Stomach (tissue), 9 donors: ENCODE results near the gene APOLD1. TPM values are rescaled to one million over a fixed set of nuclear protein-coding genes. Genes with fewer than 3 reads are reported as not detected.
A peak's percentile ranks its signal among the peaks of the same experiment; 100 is the strongest.

Source experiments
- DNase-seq, 2 donors: peaks; one replicate each; pipeline versions ENCODE4 v3.0.0 to v3.0.0-alpha.2; 2013 to 2019
- H3K27ac ChIP-seq, 5 donors: fragments of 200-600 bp in 4 of 5; sonication (generic) in 4 of 5; one replicate each; pipeline ENCODE4 v1.5.1; 2013 to 2019; ENCODE audit warnings: mild to moderate bottlenecking in 1 of 5, moderate library complexity in 1 of 5
- H3K27me3 ChIP-seq, 3 donors: fragments of 200-600 bp; sonication (generic); one replicate each; pipeline ENCODE4 v1.5.1; 2017 to 2019; ENCODE audit warnings: mixed run types in 1 of 3
- H3K36me3 ChIP-seq, 4 donors: fragments of 200-600 bp; sonication (generic); 1 replicate in 3 of 4; 2 replicates in 1 of 4; pipeline ENCODE4 v1.5.1; 2016 to 2019
- H3K4me1 ChIP-seq, 4 donors: fragments of 200-600 bp; sonication (generic); one replicate each; pipeline ENCODE4 v1.5.1; 2016 to 2019
- H3K4me3 ChIP-seq, 4 donors: fragments of 200-600 bp; sonication (generic) in 3 of 4; one replicate each; pipeline ENCODE4 v1.5.1; 2016 to 2019; ENCODE audit warnings: mild to moderate bottlenecking in 1 of 4
- H3K9me3 ChIP-seq, 4 donors: fragments of 200-600 bp; sonication (generic); one replicate each; pipeline ENCODE4 v1.5.1; 2016 to 2019
- EP300 ChIP-seq: sonication (generic); formaldehyde crosslinking; IDR thresholded peaks from one replicate; pipeline ENCODE4 v1.6.1; 2017; ENCODE audit warnings: antibody characterized with exemption
- POLR2A ChIP-seq, 4 donors: fragments of 450-650 bp; IDR thresholded peaks; one replicate each; pipeline ENCODE4 v1.6.1; 2016; ENCODE audit warnings: antibody characterized with exemption in 4 of 4, control low read depth in 2 of 4, mild to moderate bottlenecking in 1 of 4, moderate library complexity in 1 of 4
- POLR2AphosphoS5 ChIP-seq, 3 donors: sonication (generic); formaldehyde crosslinking; IDR thresholded peaks; one replicate each; pipeline ENCODE4 v1.6.1; 2016; ENCODE audit warnings: antibody characterized with exemption in 3 of 3
- WGBS, 5 donors: extraction: QIAGEN DNeasy Blood & Tissue Kit in 3 of 5; methylation state at CpG; one replicate each; pipeline versions ENCODE4 v1.1.5 to v1.1.7; 2013 to 2018; 5-methylcytosine and 5-hydroxymethylcytosine counted together
- intact Hi-C: fragments of 100-400 bp; cut with DNase I; formaldehyde crosslinking; loops from one replicate; pipeline ENCODE4 v1.15.1; 2023; ENCODE audit warnings: low total_unique reads
- polyA plus RNA-seq, 3 donors: library from polyadenylated mRNA; stranded (reverse); fragments of 200-250 nt; gene quantifications; one replicate each; pipeline ENCODE4 v1.2.3, GENCODE V29; 2013
- small RNA-seq, 4 donors: library from RNA; depleted of rRNA; stranded (forward); fragments of <200 nt; gene quantifications; one replicate each; pipeline ENCODE3, GENCODE V24; 2016
- total RNA-seq, 5 donors: library from RNA; depleted of rRNA; stranded (reverse); fragments of >200 nt; gene quantifications; one replicate each; pipeline versions ENCODE4 v1.1.0 to v1.2.3, GENCODE V29; 2014 to 2016
- TF ChIP-seq, protein P1 (sequence below), 7 experiments: fragments of 450-650 bp in 4 of 7; fragments of 200-600 bp in 3 of 7; sonication (generic) in 3 of 7; IDR thresholded peaks; one replicate each; pipeline ENCODE4 v1.5.1; 2016 to 2019; ENCODE audit warnings: antibody characterized with exemption in 7 of 7, control low read depth in 2 of 7, mild to moderate bottlenecking in 1 of 7
- donor health status: healthy with polysubstance abuse.
- donor health status: Bipolar disorder and iron deficiency.
- donor health status: healthy.

Gene APOLD1
- total and polyA plus RNA-seq, 8 donors, result 0.29 to 119 (median 7.7) TPM

GRCh38 chr12:12839873-12840579 is 54.6 kb downstream of the APOLD1 start:
- 73 to 83% (median 77%) methylated on average over 5 of the region's 5 CpGs for WGBS, 5 donors
- TF ChIP-seq POLR2AphosphoS5 (IDR thresholded peaks at IDR 0.05), result peak in 1 of 3 donors; percentile 14
- TF ChIP-seq, protein P1, sequence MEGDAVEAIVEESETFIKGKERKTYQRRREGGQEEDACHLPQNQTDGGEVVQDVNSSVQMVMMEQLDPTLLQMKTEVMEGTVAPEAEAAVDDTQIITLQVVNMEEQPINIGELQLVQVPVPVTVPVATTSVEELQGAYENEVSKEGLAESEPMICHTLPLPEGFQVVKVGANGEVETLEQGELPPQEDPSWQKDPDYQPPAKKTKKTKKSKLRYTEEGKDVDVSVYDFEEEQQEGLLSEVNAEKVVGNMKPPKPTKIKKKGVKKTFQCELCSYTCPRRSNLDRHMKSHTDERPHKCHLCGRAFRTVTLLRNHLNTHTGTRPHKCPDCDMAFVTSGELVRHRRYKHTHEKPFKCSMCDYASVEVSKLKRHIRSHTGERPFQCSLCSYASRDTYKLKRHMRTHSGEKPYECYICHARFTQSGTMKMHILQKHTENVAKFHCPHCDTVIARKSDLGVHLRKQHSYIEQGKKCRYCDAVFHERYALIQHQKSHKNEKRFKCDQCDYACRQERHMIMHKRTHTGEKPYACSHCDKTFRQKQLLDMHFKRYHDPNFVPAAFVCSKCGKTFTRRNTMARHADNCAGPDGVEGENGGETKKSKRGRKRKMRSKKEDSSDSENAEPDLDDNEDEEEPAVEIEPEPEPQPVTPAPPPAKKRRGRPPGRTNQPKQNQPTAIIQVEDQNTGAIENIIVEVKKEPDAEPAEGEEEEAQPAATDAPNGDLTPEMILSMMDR (IDR thresholded peaks at IDR 0.05), result no peak
- no peak for TF ChIP-seq POLR2A (IDR thresholded peaks at IDR 0.05)
- no peak for TF ChIP-seq EP300
- Histone ChIP-seq H3K9me3 (no peaks in the 10 kb centered on the region), H3K4me1 (peaks cover 0 to 25% (median 5%) of the 10 kb centered on the region in 4 donors), H3K27me3 (no peaks in the 10 kb centered on the region), H3K27ac (peak overlapping the region in 1 of 5 donors; percentile 9), H3K36me3 (peaks cover 0 to 10% (median 0%) of the 10 kb centered on the region in 4 donors), H3K4me3 (no peak overlapping the region)
- intact Hi-C loops, result no loop called here
- peak; percentile 47 for DNase-seq

DNA sequence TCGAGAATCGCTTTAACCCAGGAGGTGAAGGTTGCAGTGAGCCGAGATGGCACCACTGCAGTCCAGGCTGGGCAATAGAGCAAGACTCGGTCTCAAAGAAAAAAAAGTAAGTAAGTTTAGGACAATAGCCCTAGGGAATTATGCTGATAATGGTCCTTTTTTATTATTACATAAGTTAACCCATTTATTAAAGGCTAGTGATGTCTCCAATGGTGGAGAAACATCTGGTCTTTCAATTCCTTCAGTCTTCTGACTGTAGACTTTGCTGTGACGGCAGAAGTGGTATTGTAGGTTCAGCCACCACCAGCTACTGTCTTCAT is 55.1 kb downstream of the APOLD1 start:
- WGBS, 5 donors, result 94 to 97% (median 94%) methylated on average over 5 of the region's 5 CpGs
- Histone ChIP-seq H3K27me3 (no peaks in the 10 kb centered on the region), H3K36me3 (peaks cover 0 to 10% (median 0%) of the 10 kb centered on the region in 4 donors), H3K27ac (no peak overlapping the region), H3K4me3 (no peak overlapping the region), H3K4me1 (peaks cover 0 to 20% (median 8%) of the 10 kb centered on the region in 4 donors), H3K9me3 (no peaks in the 10 kb centered on the region)
- intact Hi-C loops, result no loop called here
- no peak for DNase-seq
- TF ChIP-seq, protein P1 (IDR thresholded peaks at IDR 0.05), result no peak
- no peak for TF ChIP-seq POLR2A (IDR thresholded peaks at IDR 0.05)
- TF ChIP-seq EP300, result no peak
- TF ChIP-seq POLR2AphosphoS5 (IDR thresholded peaks at IDR 0.05), result no peak

Small RNAs within 50 kb of the gene (small RNA-seq; reads per million reads assigned to genes)
- gene AC007215.1 (0 reads per million in 4 donors), gene MIR613 (0 reads per million in 4 donors)

Other genes with a start within 250 kb of the APOLD1 start
- 10 to 100 TPM; 11.3 to 34.8 (median 32.0) TPM for gene DUSP16, start 222.8 kb upstream of the APOLD1 start, total RNA-seq
- 10 to 100 TPM in 2 of 3 donors, 1 to 10 TPM in 1; 4.9 to 16.0 (median 13.4) TPM for gene DUSP16, start 222.8 kb upstream of the APOLD1 start, polyA plus RNA-seq
- 10 to 100 TPM in 4 of 5 donors, 1 to 10 TPM in 1; 8.2 to 42.0 (median 34.1) TPM for gene CREBL2, start 173.8 kb upstream of the APOLD1 start, total RNA-seq
- gene CREBL2, start 173.8 kb upstream of the APOLD1 start, polyA plus RNA-seq, result 10 to 100 TPM; 12.1 to 33.8 (median 29.8) TPM
- gene GPR19, start 89.5 kb upstream of the APOLD1 start, total RNA-seq, result under 1 TPM in 1 of 5 donors, not detected in 4; 0.73 TPM
- under 1 TPM; 0.19 to 0.61 (median 0.23) TPM for gene GPR19, start 89.5 kb upstream of the APOLD1 start, polyA plus RNA-seq
- 10 to 100 TPM; 22.9 to 60.8 (median 40.0) TPM for gene CDKN1B, start 68.3 kb upstream of the APOLD1 start, total RNA-seq
- gene CDKN1B, start 68.3 kb upstream of the APOLD1 start, polyA plus RNA-seq, result 10 to 100 TPM; 17.7 to 27.6 (median 24.7) TPM
- 100 to 1,000 TPM in 1 of 5 donors, 10 to 100 TPM in 3, 1 to 10 TPM in 1; 9.6 to 108 (median 21.4) TPM for gene DDX47, start 27.7 kb downstream of the APOLD1 start, total RNA-seq
- gene DDX47, start 27.7 kb downstream of the APOLD1 start, polyA plus RNA-seq, result 10 to 100 TPM; 31.0 to 37.9 (median 32.6) TPM
- gene GPRC5A, start 105.9 kb downstream of the APOLD1 start, total RNA-seq, result 100 to 1,000 TPM in 1 of 5 donors, 10 to 100 TPM in 2, 1 to 10 TPM in 1, under 1 TPM in 1; 0.58 to 112 (median 39.5) TPM
- 10 to 100 TPM in 1 of 3 donors, 1 to 10 TPM in 2; 4.0 to 89.1 (median 8.4) TPM for gene GPRC5A, start 105.9 kb downstream of the APOLD1 start, polyA plus RNA-seq
- not detected for gene GPRC5D, start 166.5 kb downstream of the APOLD1 start, total RNA-seq
- under 1 TPM in 1 of 3 donors, not detected in 2; 0.18 TPM for gene GPRC5D, start 166.5 kb downstream of the APOLD1 start, polyA plus RNA-seq
- 10 to 100 TPM in 2 of 5 donors, 1 to 10 TPM in 2, under 1 TPM in 1; 0.45 to 43.2 (median 8.2) TPM for gene HEBP1, start 214.6 kb downstream of the APOLD1 start, total RNA-seq
- 10 to 100 TPM; 41.7 to 57.3 (median 51.8) TPM for gene HEBP1, start 214.6 kb downstream of the APOLD1 start, polyA plus RNA-seq